Measurements from ENCODE around the gene DHX35. TPM values are rescaled to one million over a fixed set of nuclear protein-coding genes. Genes with fewer than 3 reads are reported as not detected.
A peak's percentile ranks its signal among the peaks of the same experiment; 100 is the strongest.

The DHX35 gene
- total and polyA plus RNA-seq, 2 of the 13 experiments (the other 11 are each of a cell fraction or from before 2014, with no cell fraction given): 25.8 to 28.7 TPM

DNA sequence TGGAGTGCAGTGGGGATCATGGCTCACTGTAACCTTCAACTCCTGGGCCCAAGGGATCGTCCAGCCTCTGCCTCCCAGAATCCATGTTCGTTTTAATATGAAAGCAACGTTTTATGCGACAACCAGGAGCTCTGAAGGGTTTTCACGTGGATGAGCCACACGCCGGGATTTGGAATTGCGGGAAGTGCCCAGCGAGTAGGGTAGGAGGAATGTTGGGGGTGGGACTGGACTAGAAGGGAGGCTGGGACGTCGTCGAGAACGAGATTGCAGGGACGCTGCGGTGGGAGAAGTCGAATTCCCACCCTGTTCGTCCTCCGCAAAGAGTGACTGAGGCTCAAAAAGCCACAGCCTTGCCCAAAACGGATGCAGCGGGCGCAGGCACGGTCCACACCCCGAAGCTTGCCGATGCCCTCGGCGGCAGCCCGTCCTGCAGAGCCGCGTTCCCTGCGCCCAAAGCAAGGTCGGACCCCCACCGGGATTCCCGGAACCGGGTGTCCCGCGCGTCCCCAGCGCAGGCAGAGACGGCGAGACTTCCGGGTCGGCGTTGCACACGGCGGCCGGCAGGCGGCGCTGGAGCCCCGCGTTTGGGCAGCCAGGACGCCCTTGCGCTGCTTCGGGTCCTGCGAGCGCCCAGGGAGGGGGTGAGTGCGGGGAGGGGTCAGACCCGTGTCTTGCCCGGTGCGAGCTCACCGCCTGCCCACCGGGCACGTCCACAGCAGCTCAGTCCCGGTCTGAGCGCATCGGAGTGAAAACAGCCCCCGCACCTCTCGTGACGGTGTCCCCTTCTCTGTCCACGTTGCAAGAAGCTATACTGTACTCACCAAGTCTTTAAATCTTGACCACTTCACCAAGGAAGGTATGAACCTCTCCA, 87.8 kb downstream of the DHX35 start (continued):
- TF ChIP-seq MED8 (CRISPR knock-in tag; IDR thresholded peaks at IDR 0.05; ENCODE audit: insufficient replicate concordance) (peak; percentile 75), ATF5 (CRISPR knock-in tag; IDR thresholded peaks at IDR 0.05; ENCODE audit: low read depth) (0 out of 2 replicates have a peak, but pooled peaks have one; percentile 70), ZNF619 (CRISPR knock-in tag; IDR thresholded peaks at IDR 0.05) (peak; percentile 100), DBP (CRISPR knock-in tag; IDR thresholded peaks at IDR 0.05; ENCODE audit: not compliant biosample characterization) (peak; percentile 98), ZNF136 (CRISPR knock-in tag; IDR thresholded peaks at IDR 0.05; ENCODE audit: low read depth) (peak; percentile 91), ZNF839 (CRISPR knock-in tag; IDR thresholded peaks at IDR 0.05; ENCODE audit: borderline replicate concordance) (peak; percentile 87), ZNF772 (CRISPR knock-in tag; IDR thresholded peaks at IDR 0.05) (peak; percentile 98), ISL2 (CRISPR knock-in tag; IDR thresholded peaks at IDR 0.05) (peak; percentile 80), GTF2F1 (IDR thresholded peaks at IDR 0.05; ENCODE audit: low read length) (no peak), TOE1 (CRISPR knock-in tag; IDR thresholded peaks at IDR 0.05) (no peak; the same call in 1 of the 2 replicates), MAFK (conservative IDR thresholded peaks at IDR 0.05 in 1 of 2, IDR thresholded peaks at IDR 0.05 in 1 of 2; ENCODE audit: low read length in 2 of 2) (no peak), CBFB (CRISPR knock-in tag; IDR thresholded peaks at IDR 0.05) (peak; percentile 93; the same call in 1 of the 2 replicates), ZNF879 (CRISPR knock-in tag; IDR thresholded peaks at IDR 0.05) (0 out of 2 replicates have a peak, but pooled peaks have one; percentile 77), LRRFIP1 (CRISPR knock-in tag; conservative IDR thresholded peaks at IDR 0.05) (no peak; the same call in 1 of the 2 replicates), ZFP90 (CRISPR knock-in tag; IDR thresholded peaks at IDR 0.05; ENCODE audit: borderline replicate concordance) (peak; percentile 80)
- TF ChIP-seq, protein P1, sequence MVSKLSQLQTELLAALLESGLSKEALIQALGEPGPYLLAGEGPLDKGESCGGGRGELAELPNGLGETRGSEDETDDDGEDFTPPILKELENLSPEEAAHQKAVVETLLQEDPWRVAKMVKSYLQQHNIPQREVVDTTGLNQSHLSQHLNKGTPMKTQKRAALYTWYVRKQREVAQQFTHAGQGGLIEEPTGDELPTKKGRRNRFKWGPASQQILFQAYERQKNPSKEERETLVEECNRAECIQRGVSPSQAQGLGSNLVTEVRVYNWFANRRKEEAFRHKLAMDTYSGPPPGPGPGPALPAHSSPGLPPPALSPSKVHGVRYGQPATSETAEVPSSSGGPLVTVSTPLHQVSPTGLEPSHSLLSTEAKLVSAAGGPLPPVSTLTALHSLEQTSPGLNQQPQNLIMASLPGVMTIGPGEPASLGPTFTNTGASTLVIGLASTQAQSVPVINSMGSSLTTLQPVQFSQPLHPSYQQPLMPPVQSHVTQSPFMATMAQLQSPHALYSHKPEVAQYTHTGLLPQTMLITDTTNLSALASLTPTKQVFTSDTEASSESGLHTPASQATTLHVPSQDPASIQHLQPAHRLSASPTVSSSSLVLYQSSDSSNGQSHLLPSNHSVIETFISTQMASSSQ (IDR thresholded peaks at IDR 0.05; ENCODE audit: low read depth): no peak; the same call in 1 of the 2 replicates
- TF ChIP-seq, protein P1 (CRISPR knock-in tag; IDR thresholded peaks at IDR 0.05; ENCODE audit: borderline replicate concordance): peak; percentile 74
- TF ChIP-seq, protein P2, sequence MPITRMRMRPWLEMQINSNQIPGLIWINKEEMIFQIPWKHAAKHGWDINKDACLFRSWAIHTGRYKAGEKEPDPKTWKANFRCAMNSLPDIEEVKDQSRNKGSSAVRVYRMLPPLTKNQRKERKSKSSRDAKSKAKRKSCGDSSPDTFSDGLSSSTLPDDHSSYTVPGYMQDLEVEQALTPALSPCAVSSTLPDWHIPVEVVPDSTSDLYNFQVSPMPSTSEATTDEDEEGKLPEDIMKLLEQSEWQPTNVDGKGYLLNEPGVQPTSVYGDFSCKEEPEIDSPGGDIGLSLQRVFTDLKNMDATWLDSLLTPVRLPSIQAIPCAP (CRISPR knock-in tag; IDR thresholded peaks at IDR 0.05; ENCODE audit: low read depth): peak; percentile 85; the same call in 1 of the 2 replicates

All from HepG2 (cell line).